NOMO-1 treated with DMSO at 0.1 percent for 48 hours (cell line): Measurements from ENCODE around the gene SPOCK1.

Experiments used
- DNase-seq: peaks from one replicate; lab custom pipeline; 2025; ENCODE audit not compliant: unreplicated experiment; lab: John Stamatoyannopoulos, UW

SPOCK1 gene

GRCh38 chr5:137231540-137231939, 267.6 kb downstream of the SPOCK1 start:
- DNase-seq, result no peak

- DNase-seq, result no peak
Measured at GRCh38 chr5:137228816-137229215, 270.3 kb downstream of the SPOCK1 start.

GRCh38 chr5:137226081-137226480, 273.0 kb downstream of the SPOCK1 start:
- no peak for DNase-seq

- DNase-seq, result no peak
Measured at GRCh38 chr5:137223324-137224295, 275.5 kb downstream of the SPOCK1 start.

GRCh38 chr5:137221943-137222342, 277.2 kb downstream of the SPOCK1 start:
- no peak for DNase-seq

GRCh38 chr5:137220523-137220927, 278.6 kb downstream of the SPOCK1 start:
- DNase-seq, result peak; percentile 67

- DNase-seq, result no peak
Measured at GRCh38 chr5:137218896-137219295, 280.2 kb downstream of the SPOCK1 start.

GRCh38 chr5:137218471-137218870, 280.7 kb downstream of the SPOCK1 start:
- DNase-seq, result no peak

GRCh38 chr5:137217599-137218200, 281.4 kb downstream of the SPOCK1 start:
- DNase-seq, result no peak

GRCh38 chr5:137216976-137217598, 282.0 kb downstream of the SPOCK1 start:
- no peak for DNase-seq

- no peak for DNase-seq
Measured at GRCh38 chr5:137215780-137216179, 283.3 kb downstream of the SPOCK1 start.

- no peak for DNase-seq
Measured at GRCh38 chr5:137215261-137215660, 283.9 kb downstream of the SPOCK1 start.

GRCh38 chr5:137214446-137215189, 284.5 kb downstream of the SPOCK1 start:
- no peak for DNase-seq

- DNase-seq, result no peak
Measured at GRCh38 chr5:137212471-137212870, 286.7 kb downstream of the SPOCK1 start.

- no peak for DNase-seq
Measured at GRCh38 chr5:137209232-137209809, 289.8 kb downstream of the SPOCK1 start.

GRCh38 chr5:137207023-137207760, 291.9 kb downstream of the SPOCK1 start:
- no peak for DNase-seq

- no peak for DNase-seq
Measured at GRCh38 chr5:137206030-137206715, 293.0 kb downstream of the SPOCK1 start.

- DNase-seq, result no peak
Measured at GRCh38 chr5:137205231-137206027, 293.7 kb downstream of the SPOCK1 start.
